ENCODE results near the gene FOXP1. TPM values are rescaled to one million over a fixed set of nuclear protein-coding genes. Genes with fewer than 3 reads are reported as not detected.

FOXP1 gene
- total RNA-seq, 1 donor from 2014 or later = 41.2 TPM

DNA sequence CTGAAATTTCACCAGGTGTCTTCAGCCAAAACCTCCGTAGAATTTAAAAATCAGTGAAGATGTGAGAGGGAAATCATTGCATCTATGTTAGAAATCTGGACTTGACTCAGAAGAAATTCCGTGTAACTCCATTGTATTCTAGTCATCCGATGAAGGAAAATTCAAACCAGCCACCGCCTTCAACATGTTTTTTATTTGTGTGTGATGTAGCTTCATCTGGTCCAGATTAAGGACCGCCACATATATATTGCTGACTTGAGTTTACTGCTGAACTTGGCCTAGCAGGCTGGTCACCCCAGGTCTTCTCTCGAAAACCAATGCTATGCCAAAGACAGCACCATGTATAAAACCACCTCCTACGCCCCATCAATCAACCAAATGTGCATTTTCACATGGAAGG, 120.9 kb downstream of the FOXP1 start:
- no peak overlapping the region for H3K27ac ChIP-seq (replicated peaks)
- TF ChIP-seq, protein P1, sequence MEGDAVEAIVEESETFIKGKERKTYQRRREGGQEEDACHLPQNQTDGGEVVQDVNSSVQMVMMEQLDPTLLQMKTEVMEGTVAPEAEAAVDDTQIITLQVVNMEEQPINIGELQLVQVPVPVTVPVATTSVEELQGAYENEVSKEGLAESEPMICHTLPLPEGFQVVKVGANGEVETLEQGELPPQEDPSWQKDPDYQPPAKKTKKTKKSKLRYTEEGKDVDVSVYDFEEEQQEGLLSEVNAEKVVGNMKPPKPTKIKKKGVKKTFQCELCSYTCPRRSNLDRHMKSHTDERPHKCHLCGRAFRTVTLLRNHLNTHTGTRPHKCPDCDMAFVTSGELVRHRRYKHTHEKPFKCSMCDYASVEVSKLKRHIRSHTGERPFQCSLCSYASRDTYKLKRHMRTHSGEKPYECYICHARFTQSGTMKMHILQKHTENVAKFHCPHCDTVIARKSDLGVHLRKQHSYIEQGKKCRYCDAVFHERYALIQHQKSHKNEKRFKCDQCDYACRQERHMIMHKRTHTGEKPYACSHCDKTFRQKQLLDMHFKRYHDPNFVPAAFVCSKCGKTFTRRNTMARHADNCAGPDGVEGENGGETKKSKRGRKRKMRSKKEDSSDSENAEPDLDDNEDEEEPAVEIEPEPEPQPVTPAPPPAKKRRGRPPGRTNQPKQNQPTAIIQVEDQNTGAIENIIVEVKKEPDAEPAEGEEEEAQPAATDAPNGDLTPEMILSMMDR (IDR thresholded peaks at IDR 0.05; ENCODE audit: borderline replicate concordance) = no peak
- peaks cover 8% of the 10 kb centered on the region for H3K4me1 ChIP-seq
- no peak overlapping the region for H3K4me3 ChIP-seq
- H3K9me3 ChIP-seq (replicated peaks) = no peaks in the 10 kb centered on the region
- H3K36me3 ChIP-seq = no peaks in the 10 kb centered on the region
- intact Hi-C loops (cut with micrococcal nuclease) = no loop called here
- no peaks in the 10 kb centered on the region for H3K27me3 ChIP-seq (ENCODE audit: low read depth)
- DNase-seq = no peak

DNA sequence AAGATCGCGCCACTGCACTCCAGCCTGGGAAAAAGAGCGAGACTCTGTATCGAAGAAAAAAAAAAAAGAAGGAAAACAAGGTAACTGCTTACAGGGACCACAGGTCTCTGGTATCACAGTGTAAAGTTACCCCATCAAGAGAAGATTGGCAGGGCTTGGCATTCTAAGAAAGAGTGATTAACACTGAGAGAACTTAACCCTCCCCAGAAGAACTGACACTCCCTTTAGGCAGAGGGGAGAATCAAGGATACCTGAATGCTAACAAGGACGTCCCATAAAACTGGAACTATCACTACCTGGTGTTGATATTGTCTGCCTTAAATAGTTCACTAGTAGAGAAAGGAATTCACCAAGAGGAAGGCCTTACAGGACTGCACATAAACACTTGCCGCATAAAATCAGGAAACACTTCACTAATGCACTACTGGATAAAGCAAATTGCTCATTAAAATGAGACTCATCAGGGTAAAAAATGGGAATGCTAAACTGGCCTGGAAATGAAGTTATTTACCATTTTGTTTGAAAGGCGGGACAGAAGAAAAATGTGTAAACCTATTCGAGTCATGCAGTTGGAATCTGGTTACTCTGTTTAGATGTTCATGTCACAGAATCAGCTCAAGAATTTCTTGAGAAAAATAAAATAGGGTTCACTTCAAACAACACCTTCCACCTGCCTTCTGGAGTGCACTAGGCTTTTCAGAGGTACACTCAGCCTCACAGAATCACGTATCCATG, 121.6 kb downstream of the FOXP1 start:
- peaks cover 11% of the 10 kb centered on the region for H3K4me1 ChIP-seq
- DNase-seq = no peak
- intact Hi-C loops (cut with micrococcal nuclease) = no loop called here
- H3K9me3 ChIP-seq (replicated peaks) = no peaks in the 10 kb centered on the region
- H3K4me3 ChIP-seq = no peak overlapping the region
- no peak overlapping the region for H3K27ac ChIP-seq (replicated peaks)
- no peaks in the 10 kb centered on the region for H3K27me3 ChIP-seq (ENCODE audit: low read depth)
- H3K36me3 ChIP-seq = no peaks in the 10 kb centered on the region
- TF ChIP-seq, protein P1 (IDR thresholded peaks at IDR 0.05; ENCODE audit: borderline replicate concordance) = no peak

DNA sequence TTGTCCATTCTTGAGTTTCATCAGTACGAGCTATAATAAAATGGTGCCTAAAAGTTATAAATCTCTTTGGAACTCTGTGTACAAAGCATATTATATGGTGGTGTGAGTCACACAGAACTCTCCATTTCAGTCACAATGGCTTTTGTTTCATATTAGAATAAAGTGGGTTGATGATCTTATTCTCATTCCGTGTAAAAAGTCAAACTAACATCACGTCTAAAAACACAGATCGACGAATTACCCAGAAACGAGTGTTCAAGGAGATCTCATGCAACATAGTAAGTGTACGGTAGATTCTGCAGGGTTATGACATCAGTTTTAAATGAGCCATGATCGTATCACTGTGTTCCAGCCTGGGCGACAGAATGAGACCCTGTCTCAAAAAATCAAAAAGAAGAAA, 122.4 kb downstream of the FOXP1 start:
- H3K4me3 ChIP-seq = no peak overlapping the region
- no peaks in the 10 kb centered on the region for H3K27me3 ChIP-seq (ENCODE audit: low read depth)
- peaks cover 14% of the 10 kb centered on the region for H3K4me1 ChIP-seq
- intact Hi-C loops (cut with micrococcal nuclease) = no loop called here
- H3K27ac ChIP-seq (replicated peaks) = no peak overlapping the region
- H3K36me3 ChIP-seq = no peaks in the 10 kb centered on the region
- TF ChIP-seq, protein P1 (IDR thresholded peaks at IDR 0.05; ENCODE audit: borderline replicate concordance) = no peak
- no peaks in the 10 kb centered on the region for H3K9me3 ChIP-seq (replicated peaks)
- no peak for DNase-seq

DNA sequence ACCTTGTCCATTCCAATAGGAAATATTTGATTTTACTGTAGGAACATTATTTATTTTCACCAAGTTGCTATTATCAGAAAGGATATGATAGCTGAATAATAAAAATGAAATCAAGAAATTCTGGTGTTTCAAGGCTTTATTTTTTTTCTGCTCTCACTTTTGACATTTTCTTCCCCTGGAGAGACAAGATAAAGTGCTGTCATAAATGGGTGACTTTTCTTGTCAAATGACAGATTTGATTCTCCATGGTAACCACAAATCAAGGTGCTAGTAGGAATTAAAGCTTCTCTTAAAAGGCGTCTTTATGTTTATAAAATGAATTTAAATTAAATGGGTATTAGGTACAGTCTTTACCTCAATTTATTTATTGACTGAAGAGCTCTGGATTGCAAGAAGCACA, 124.6 kb downstream of the FOXP1 start:
- no peaks in the 10 kb centered on the region for H3K9me3 ChIP-seq (replicated peaks)
- peaks cover 18% of the 10 kb centered on the region for H3K4me1 ChIP-seq
- no peak overlapping the region for H3K4me3 ChIP-seq
- H3K36me3 ChIP-seq = no peaks in the 10 kb centered on the region
- intact Hi-C loops (cut with micrococcal nuclease) = no loop called here
- DNase-seq = no peak
- TF ChIP-seq, protein P1 (IDR thresholded peaks at IDR 0.05; ENCODE audit: borderline replicate concordance) = no peak
- H3K27ac ChIP-seq (replicated peaks) = no peak overlapping the region
- no peaks in the 10 kb centered on the region for H3K27me3 ChIP-seq (ENCODE audit: low read depth)

DNA sequence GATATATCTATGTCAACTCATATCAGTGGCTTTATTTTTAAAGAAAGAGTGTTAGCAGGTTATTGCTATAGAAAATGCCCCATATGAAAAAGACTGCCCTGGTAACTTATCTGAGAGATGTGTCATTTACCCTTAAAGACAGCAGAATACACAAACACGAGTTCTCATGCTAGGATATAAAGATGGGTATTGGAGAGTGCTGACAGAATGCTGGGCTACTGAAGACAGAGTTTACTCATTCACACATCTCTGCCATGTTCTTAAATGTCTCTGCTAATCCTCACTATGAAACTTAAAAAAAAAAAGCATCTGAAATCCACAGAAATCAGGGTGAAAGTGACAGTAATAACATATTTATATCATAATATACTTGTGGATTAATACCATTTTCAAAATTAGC, 126.7 kb downstream of the FOXP1 start:
- intact Hi-C loops (cut with micrococcal nuclease) = no loop called here
- no peaks in the 10 kb centered on the region for H3K9me3 ChIP-seq (replicated peaks)
- DNase-seq = no peak

More for the DNA sequence above, 126.7 kb downstream of the FOXP1 start:
- no peak overlapping the region for H3K4me3 ChIP-seq
- H3K36me3 ChIP-seq = no peaks in the 10 kb centered on the region
- peaks cover 18% of the 10 kb centered on the region for H3K4me1 ChIP-seq
- no peak overlapping the region for H3K27ac ChIP-seq (replicated peaks)
- no peaks in the 10 kb centered on the region for H3K27me3 ChIP-seq (ENCODE audit: low read depth)
- TF ChIP-seq, protein P1 (IDR thresholded peaks at IDR 0.05; ENCODE audit: borderline replicate concordance) = no peak
